Peyer's patch (tissue), 4 donors: ENCODE data around the gene SDR42E1. TPM values are rescaled to one million over a fixed set of nuclear protein-coding genes. Genes with fewer than 3 reads are reported as not detected.

ENCODE experiments used
- DNase-seq, 3 donors: peaks; one replicate each; pipeline ENCODE4 v3.0.0-alpha.2; 2017 to 2019
- H3K27ac ChIP-seq, 4 donors: fragments of 200-600 bp; sonication (generic); one replicate each; pipeline ENCODE4 v1.5.1; 2016 to 2019
- H3K27me3 ChIP-seq, 2 donors: fragments of 200-600 bp; sonication (generic); one replicate each; pipeline ENCODE4 v1.5.1; 2019
- H3K36me3 ChIP-seq, 3 donors: fragments of 200-600 bp; sonication (generic); one replicate each; pipeline ENCODE4 v1.5.1; 2016 to 2019
- H3K4me1 ChIP-seq, 4 donors: fragments of 200-600 bp; sonication (generic); one replicate each; pipeline ENCODE4 v1.5.1; 2016 to 2019
- H3K4me3 ChIP-seq, 4 donors: fragments of 200-600 bp; sonication (generic); 1 replicate in 3 of 4; 2 replicates in 1 of 4; pipeline ENCODE4 v1.5.1; 2016 to 2019; ENCODE audit warnings: mild to moderate bottlenecking in 1 of 4
- H3K9me3 ChIP-seq, 4 donors: fragments of 200-600 bp; sonication (generic); one replicate each; pipeline ENCODE4 v1.5.1; 2016 to 2019; ENCODE audit warnings: mild to moderate bottlenecking in 1 of 4
- POLR2A ChIP-seq, 2 donors: fragments of 450-650 bp; IDR thresholded peaks; one replicate each; pipeline ENCODE4 v1.5.1; 2017; ENCODE audit warnings: antibody characterized with exemption in 2 of 2, mild to moderate bottlenecking in 2 of 2, moderate library complexity in 2 of 2
- total RNA-seq, 4 donors: library from RNA; depleted of rRNA; stranded (reverse); fragments of >200 nt; gene quantifications; one replicate each; pipeline ENCODE4 v1.1.0, GENCODE V29; 2016
- TF ChIP-seq, protein P1 (sequence below), 6 experiments: fragments of 450-650 bp in 4 of 6; fragments of 200-600 bp in 2 of 6; sonication (generic) in 1 of 6; IDR thresholded peaks; one replicate each; pipeline ENCODE4 v1.5.1; 2017 to 2019; ENCODE audit warnings: antibody characterized with exemption in 6 of 6, mild to moderate bottlenecking in 3 of 6, moderate library complexity in 1 of 6

Gene SDR42E1
- total RNA-seq, 4 donors from 2014 or later: 1.7 to 19.8 (median 17.1) TPM

DNA sequence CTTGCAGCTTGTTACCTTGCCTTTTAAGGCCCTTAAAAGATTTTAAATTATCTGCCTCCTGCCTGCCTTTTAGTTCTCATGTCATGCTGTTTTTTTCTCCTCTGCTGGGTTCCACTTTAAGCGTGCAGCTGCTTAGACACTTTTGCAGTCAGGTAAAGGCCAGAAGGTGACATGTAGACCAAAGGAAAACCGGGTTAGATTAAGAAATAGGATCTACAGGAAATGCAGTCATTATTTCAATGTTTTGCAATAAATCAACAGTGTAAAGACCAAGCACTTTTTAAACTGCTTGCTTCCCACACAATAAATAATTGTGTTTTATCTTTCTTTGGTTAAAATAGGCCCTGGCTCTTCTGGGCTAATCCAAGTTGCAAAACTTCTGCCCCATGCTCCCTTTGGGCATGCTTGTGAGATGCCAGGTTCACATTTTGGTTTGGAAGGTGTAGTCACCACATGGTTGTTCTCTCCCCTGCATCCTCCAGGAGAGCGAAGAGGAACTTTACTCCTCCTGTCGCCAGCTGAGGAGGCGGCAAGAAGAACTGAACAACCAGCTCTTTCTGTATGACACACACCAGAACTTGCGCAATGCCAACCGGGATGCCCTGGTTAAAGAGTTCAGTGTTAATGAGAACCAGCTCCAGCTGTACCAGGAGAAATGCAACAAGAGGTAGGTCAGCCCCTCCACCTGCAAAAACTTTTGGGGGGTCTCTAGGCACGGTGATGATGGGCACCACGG is 54.9 kb downstream of the SDR42E1 start:
- Histone ChIP-seq H3K4me1 (no peaks in the 10 kb centered on the region), H3K36me3 (peaks cover 0 to 6% (median 0%) of the 10 kb centered on the region in 3 donors), H3K27ac (no peak overlapping the region), H3K27me3 (no peaks in the 10 kb centered on the region), H3K4me3 (no peak overlapping the region), H3K9me3 (peaks cover 0 to 2% (median 0%) of the 10 kb centered on the region in 4 donors)
- TF ChIP-seq POLR2A (IDR thresholded peaks at IDR 0.05): no peak
- TF ChIP-seq, protein P1, sequence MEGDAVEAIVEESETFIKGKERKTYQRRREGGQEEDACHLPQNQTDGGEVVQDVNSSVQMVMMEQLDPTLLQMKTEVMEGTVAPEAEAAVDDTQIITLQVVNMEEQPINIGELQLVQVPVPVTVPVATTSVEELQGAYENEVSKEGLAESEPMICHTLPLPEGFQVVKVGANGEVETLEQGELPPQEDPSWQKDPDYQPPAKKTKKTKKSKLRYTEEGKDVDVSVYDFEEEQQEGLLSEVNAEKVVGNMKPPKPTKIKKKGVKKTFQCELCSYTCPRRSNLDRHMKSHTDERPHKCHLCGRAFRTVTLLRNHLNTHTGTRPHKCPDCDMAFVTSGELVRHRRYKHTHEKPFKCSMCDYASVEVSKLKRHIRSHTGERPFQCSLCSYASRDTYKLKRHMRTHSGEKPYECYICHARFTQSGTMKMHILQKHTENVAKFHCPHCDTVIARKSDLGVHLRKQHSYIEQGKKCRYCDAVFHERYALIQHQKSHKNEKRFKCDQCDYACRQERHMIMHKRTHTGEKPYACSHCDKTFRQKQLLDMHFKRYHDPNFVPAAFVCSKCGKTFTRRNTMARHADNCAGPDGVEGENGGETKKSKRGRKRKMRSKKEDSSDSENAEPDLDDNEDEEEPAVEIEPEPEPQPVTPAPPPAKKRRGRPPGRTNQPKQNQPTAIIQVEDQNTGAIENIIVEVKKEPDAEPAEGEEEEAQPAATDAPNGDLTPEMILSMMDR (IDR thresholded peaks at IDR 0.05): no peak
- DNase-seq: no peak

GRCh38 chr16:81951564-81951963 is 59.7 kb downstream of the SDR42E1 start:
- Histone ChIP-seq H3K9me3 (peaks cover 0 to 9% (median 0%) of the 10 kb centered on the region in 4 donors), H3K36me3 (peaks cover 0 to 12% (median 0%) of the 10 kb centered on the region in 3 donors), H3K27me3 (no peaks in the 10 kb centered on the region), H3K4me3 (no peak overlapping the region), H3K4me1 (no peaks in the 10 kb centered on the region), H3K27ac (no peak overlapping the region)
- DNase-seq: no peak
- TF ChIP-seq, protein P1 (IDR thresholded peaks at IDR 0.05): no peak
- TF ChIP-seq POLR2A (IDR thresholded peaks at IDR 0.05): no peak

DNA sequence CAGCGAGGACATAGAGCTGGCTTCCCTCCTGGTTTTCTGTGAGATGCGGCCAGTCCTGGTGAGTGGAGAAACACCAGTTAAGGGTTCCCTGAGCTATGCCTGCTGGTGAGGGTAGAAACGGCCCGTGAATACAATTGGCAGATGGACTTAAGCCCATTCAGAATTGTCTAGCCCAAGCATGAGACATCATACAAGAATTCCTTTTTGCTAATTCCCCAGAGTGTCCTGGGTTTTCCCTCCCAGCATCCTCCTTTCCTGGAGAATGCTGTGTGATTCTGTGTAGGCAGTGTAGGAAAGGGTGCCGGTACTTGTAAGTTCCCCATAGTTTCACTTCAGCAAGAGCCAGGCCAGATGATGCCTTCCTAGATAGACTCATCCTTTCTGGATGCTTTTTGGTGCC is 65.1 kb downstream of the SDR42E1 start:
- H3K4me1 ChIP-seq: no peaks in the 10 kb centered on the region
- peaks cover 0 to 6% (median 0%) of the 10 kb centered on the region in 4 donors for H3K9me3 ChIP-seq
- peaks cover 0 to 17% (median 0%) of the 10 kb centered on the region in 3 donors for H3K36me3 ChIP-seq
- no peak overlapping the region for H3K4me3 ChIP-seq
- DNase-seq: no peak
- H3K27ac ChIP-seq: no peak overlapping the region
- H3K27me3 ChIP-seq: no peaks in the 10 kb centered on the region
- TF ChIP-seq POLR2A (IDR thresholded peaks at IDR 0.05): no peak
- TF ChIP-seq, protein P1 (IDR thresholded peaks at IDR 0.05): no peak

- no peak for DNase-seq
- H3K36me3 ChIP-seq: peaks cover 0 to 17% (median 0%) of the 10 kb centered on the region in 3 donors
- TF ChIP-seq, protein P1 (IDR thresholded peaks at IDR 0.05): no peak
- TF ChIP-seq POLR2A (IDR thresholded peaks at IDR 0.05): no peak
- H3K9me3 ChIP-seq: peaks cover 0 to under 1% (median 0%) of the 10 kb centered on the region in 4 donors
- no peak overlapping the region for H3K4me3 ChIP-seq
- H3K27ac ChIP-seq: no peak overlapping the region
- H3K4me1 ChIP-seq: no peaks in the 10 kb centered on the region
- H3K27me3 ChIP-seq: no peaks in the 10 kb centered on the region
Observed at GRCh38 chr16:81945665-81946064, 65.6 kb downstream of the SDR42E1 start.

DNA sequence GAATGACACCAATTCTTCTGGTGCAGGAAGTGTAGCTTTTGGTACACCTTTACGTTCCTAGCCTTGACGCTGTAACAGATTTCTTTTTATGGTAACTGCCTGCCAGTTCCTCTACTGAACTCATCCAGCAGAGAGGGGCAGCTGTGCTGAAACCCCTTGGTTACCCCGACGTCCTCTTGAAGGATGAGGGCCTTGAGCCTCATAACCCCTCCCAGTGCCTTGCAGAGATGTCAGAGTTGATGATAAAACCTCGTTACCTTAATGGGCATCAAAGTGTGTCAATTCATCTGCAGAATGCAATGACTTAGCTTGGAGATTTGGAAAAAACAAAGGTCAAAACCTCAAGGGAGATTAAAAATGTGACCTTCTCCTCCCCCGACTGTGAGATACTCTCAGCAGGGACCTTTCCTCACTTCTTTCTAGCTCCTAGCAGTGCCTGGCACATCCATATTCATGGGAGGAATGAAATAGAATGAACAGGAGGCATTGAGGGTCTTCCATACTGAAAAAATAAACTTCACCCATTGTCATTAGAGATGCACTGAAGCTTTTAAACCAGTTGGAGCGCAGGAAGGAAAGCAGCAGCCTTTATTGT is 69.2 kb downstream of the SDR42E1 start:
- Histone ChIP-seq H3K9me3 (no peaks in the 10 kb centered on the region), H3K27me3 (no peaks in the 10 kb centered on the region), H3K4me1 (no peaks in the 10 kb centered on the region), H3K36me3 (peaks cover 0 to 10% (median 0%) of the 10 kb centered on the region in 3 donors), H3K4me3 (no peak overlapping the region), H3K27ac (no peak overlapping the region)
- no peak for TF ChIP-seq POLR2A (IDR thresholded peaks at IDR 0.05)
- TF ChIP-seq, protein P1 (IDR thresholded peaks at IDR 0.05): no peak
- no peak for DNase-seq
